ENCODE data around the gene RASGRP3. TPM values are rescaled to one million over a fixed set of nuclear protein-coding genes. Genes with fewer than 3 reads are reported as not detected.

The RASGRP3 gene
- total and polyA plus RNA-seq, 9 donors = 17.9 to 38.3 (median 27.7) TPM

GRCh38 chr2:33477473-33478468 is 1.3 kb downstream of the RASGRP3 start:
- peak overlapping the region; percentile 100 for H3K27ac ChIP-seq (ENCODE audit: low read length)
- H3K36me3 ChIP-seq (ENCODE audit: control insufficient read depth, insufficient read depth, low read length) = no peaks in the 10 kb centered on the region
- H3K9me3 ChIP-seq (replicated peaks; ENCODE audit: control insufficient read depth, low read depth, low read length) = no peaks in the 10 kb centered on the region
- H3K27me3 ChIP-seq (ENCODE audit: control insufficient read depth, insufficient read depth, low read length) = peaks cover 2% of the 10 kb centered on the region
- H3K4me1 ChIP-seq (ENCODE audit: control insufficient read depth, insufficient read depth, low read length) = peaks cover 28% of the 10 kb centered on the region
- DNase-seq = peak; percentile 55
- peak overlapping the region; percentile 83 for H3K4me3 ChIP-seq (ENCODE audit: low read length)
- WGBS (ENCODE audit: insufficient coverage) = 40% methylated on average over 8 of the region's 20 CpGs

- Histone ChIP-seq H3K4me1 (ENCODE audit: control insufficient read depth, insufficient read depth, low read length) (peaks cover 28% of the 10 kb centered on the region), H3K27ac (ENCODE audit: low read length) (peak overlapping the region; percentile 8), H3K9me3 (replicated peaks; ENCODE audit: control insufficient read depth, low read depth, low read length) (no peaks in the 10 kb centered on the region), H3K4me3 (ENCODE audit: low read length) (no peak overlapping the region), H3K27me3 (ENCODE audit: control insufficient read depth, insufficient read depth, low read length) (no peaks in the 10 kb centered on the region), H3K36me3 (ENCODE audit: control insufficient read depth, insufficient read depth, low read length) (no peaks in the 10 kb centered on the region)
- 60% methylated on average over 1 of the region's 9 CpGs for WGBS (ENCODE audit: insufficient coverage)
- no peak for DNase-seq
Measured at GRCh38 chr2:33478968-33479731, 2.7 kb downstream of the RASGRP3 start.

GRCh38 chr2:33482518-33482917 is 6.1 kb downstream of the RASGRP3 start:
- no peak overlapping the region for H3K27ac ChIP-seq (ENCODE audit: low read length)
- peaks cover 14% of the 10 kb centered on the region for H3K4me1 ChIP-seq (ENCODE audit: control insufficient read depth, insufficient read depth, low read length)
- H3K36me3 ChIP-seq (ENCODE audit: control insufficient read depth, insufficient read depth, low read length) = no peaks in the 10 kb centered on the region
- WGBS (ENCODE audit: insufficient coverage) = no CpG with 5 or more reads among the region's 2 CpGs
- H3K4me3 ChIP-seq (ENCODE audit: low read length) = no peak overlapping the region
- no peaks in the 10 kb centered on the region for H3K27me3 ChIP-seq (ENCODE audit: control insufficient read depth, insufficient read depth, low read length)
- H3K9me3 ChIP-seq (replicated peaks; ENCODE audit: control insufficient read depth, low read depth, low read length) = peaks cover 4% of the 10 kb centered on the region
- peak; percentile 50 for DNase-seq

- WGBS (ENCODE audit: insufficient coverage) = no CpG with 5 or more reads among the region's 2 CpGs
- Histone ChIP-seq H3K4me1 (ENCODE audit: control insufficient read depth, insufficient read depth, low read length) (peaks cover 5% of the 10 kb centered on the region), H3K36me3 (ENCODE audit: control insufficient read depth, insufficient read depth, low read length) (no peaks in the 10 kb centered on the region), H3K27me3 (ENCODE audit: control insufficient read depth, insufficient read depth, low read length) (no peaks in the 10 kb centered on the region), H3K9me3 (replicated peaks; ENCODE audit: control insufficient read depth, low read depth, low read length) (peaks cover 4% of the 10 kb centered on the region), H3K4me3 (ENCODE audit: low read length) (no peak overlapping the region), H3K27ac (ENCODE audit: low read length) (peak overlapping the region; percentile 18)
- DNase-seq = peak; percentile 67
Measured at GRCh38 chr2:33484042-33484621, 7.7 kb downstream of the RASGRP3 start.

GRCh38 chr2:33485051-33485450 is 8.6 kb downstream of the RASGRP3 start:
- Histone ChIP-seq H3K27ac (ENCODE audit: low read length) (no peak overlapping the region), H3K36me3 (ENCODE audit: control insufficient read depth, insufficient read depth, low read length) (no peaks in the 10 kb centered on the region), H3K9me3 (replicated peaks; ENCODE audit: control insufficient read depth, low read depth, low read length) (peaks cover 4% of the 10 kb centered on the region), H3K4me1 (ENCODE audit: control insufficient read depth, insufficient read depth, low read length) (no peaks in the 10 kb centered on the region), H3K27me3 (ENCODE audit: control insufficient read depth, insufficient read depth, low read length) (no peaks in the 10 kb centered on the region), H3K4me3 (ENCODE audit: low read length) (no peak overlapping the region)
- no CpG with 5 or more reads among the region's 2 CpGs for WGBS (ENCODE audit: insufficient coverage)
- DNase-seq = no peak

GRCh38 chr2:33486544-33486943 is 10.1 kb downstream of the RASGRP3 start:
- Histone ChIP-seq H3K27ac (ENCODE audit: low read length) (no peak overlapping the region), H3K4me1 (ENCODE audit: control insufficient read depth, insufficient read depth, low read length) (no peaks in the 10 kb centered on the region), H3K9me3 (replicated peaks; ENCODE audit: control insufficient read depth, low read depth, low read length) (peaks cover 4% of the 10 kb centered on the region), H3K27me3 (ENCODE audit: control insufficient read depth, insufficient read depth, low read length) (no peaks in the 10 kb centered on the region), H3K4me3 (ENCODE audit: low read length) (no peak overlapping the region), H3K36me3 (ENCODE audit: control insufficient read depth, insufficient read depth, low read length) (no peaks in the 10 kb centered on the region)
- no CpG with 5 or more reads among the region's 3 CpGs for WGBS (ENCODE audit: insufficient coverage)
- DNase-seq = no peak

- Histone ChIP-seq H3K36me3 (ENCODE audit: control insufficient read depth, insufficient read depth, low read length) (no peaks in the 10 kb centered on the region), H3K9me3 (replicated peaks; ENCODE audit: control insufficient read depth, low read depth, low read length) (peaks cover 4% of the 10 kb centered on the region), H3K4me3 (ENCODE audit: low read length) (no peak overlapping the region), H3K4me1 (ENCODE audit: control insufficient read depth, insufficient read depth, low read length) (no peaks in the 10 kb centered on the region), H3K27ac (ENCODE audit: low read length) (no peak overlapping the region), H3K27me3 (ENCODE audit: control insufficient read depth, insufficient read depth, low read length) (no peaks in the 10 kb centered on the region)
- DNase-seq = no peak
- no CpG with 5 or more reads among the region's 2 CpGs for WGBS (ENCODE audit: insufficient coverage)
Measured at GRCh38 chr2:33488178-33488690, 11.8 kb downstream of the RASGRP3 start.

- Histone ChIP-seq H3K9me3 (replicated peaks; ENCODE audit: control insufficient read depth, low read depth, low read length) (peaks cover 4% of the 10 kb centered on the region), H3K36me3 (ENCODE audit: control insufficient read depth, insufficient read depth, low read length) (no peaks in the 10 kb centered on the region), H3K4me1 (ENCODE audit: control insufficient read depth, insufficient read depth, low read length) (no peaks in the 10 kb centered on the region), H3K27me3 (ENCODE audit: control insufficient read depth, insufficient read depth, low read length) (no peaks in the 10 kb centered on the region), H3K4me3 (ENCODE audit: low read length) (no peak overlapping the region), H3K27ac (ENCODE audit: low read length) (no peak overlapping the region)
- WGBS (ENCODE audit: insufficient coverage) = 88% methylated on average over 2 of the region's 8 CpGs
- DNase-seq = no peak
Measured at GRCh38 chr2:33488715-33489540, 12.5 kb downstream of the RASGRP3 start.

GRCh38 chr2:33489835-33490431 is 13.5 kb downstream of the RASGRP3 start:
- no peak overlapping the region for H3K4me3 ChIP-seq (ENCODE audit: low read length)
- WGBS (ENCODE audit: insufficient coverage) = 73% methylated on average over 2 of the region's 2 CpGs
- H3K9me3 ChIP-seq (replicated peaks; ENCODE audit: control insufficient read depth, low read depth, low read length) = peaks cover 4% of the 10 kb centered on the region
- H3K27me3 ChIP-seq (ENCODE audit: control insufficient read depth, insufficient read depth, low read length) = no peaks in the 10 kb centered on the region
- no peak overlapping the region for H3K27ac ChIP-seq (ENCODE audit: low read length)
- no peaks in the 10 kb centered on the region for H3K36me3 ChIP-seq (ENCODE audit: control insufficient read depth, insufficient read depth, low read length)
- DNase-seq = no peak
- no peaks in the 10 kb centered on the region for H3K4me1 ChIP-seq (ENCODE audit: control insufficient read depth, insufficient read depth, low read length)

Measured in muscle of leg (tissue), 11 donors.